HG03520 (cell line): ENCODE data around the gene PTPN9.
"Not testable (repeated sequence)": the region's sequence is repeated elsewhere in the genome, so short reads cannot be mapped to it uniquely, and the experiment has no call there.

ENCODE experiments used
- ATAC-seq: cut with Tn5 transposase; IDR thresholded peaks from one replicate; pipeline ENCODE4 v1.9.1; 2021; ENCODE audit warnings: mild to moderate bottlenecking, moderate library complexity; ENCODE audit not compliant: unreplicated experiment

The PTPN9 gene

GRCh38 chr15:75454471-75455378, 124.4 kb downstream of the PTPN9 start:
- no peak for ATAC-seq

- peak; percentile 25 for ATAC-seq
Measured at GRCh38 chr15:75453703-75454470, 125.2 kb downstream of the PTPN9 start.

- no peak for ATAC-seq
Measured at GRCh38 chr15:75452865-75453702, 126.0 kb downstream of the PTPN9 start.

- ATAC-seq, result no peak
Measured at GRCh38 chr15:75452364-75452864, 126.7 kb downstream of the PTPN9 start.

GRCh38 chr15:75451674-75452363, 127.3 kb downstream of the PTPN9 start, which contains the start of gene SIN3A:
SIN3A (minus strand) TSS chr15:75451690; CDS start chr15:75430375, 21,315 bp downstream.
- ATAC-seq, result peak; percentile 42

GRCh38 chr15:75451202-75451673, 127.9 kb downstream of the PTPN9 start:
- ATAC-seq, result no peak

- ATAC-seq, result no peak
Measured at GRCh38 chr15:75450307-75451201, 128.6 kb downstream of the PTPN9 start.

- no peak for ATAC-seq
Measured at GRCh38 chr15:75449585-75450306, 129.4 kb downstream of the PTPN9 start.

GRCh38 chr15:75448171-75448570, 130.9 kb downstream of the PTPN9 start:
- not testable (repeated sequence) for ATAC-seq

GRCh38 chr15:75446151-75446550, 133.0 kb downstream of the PTPN9 start:
- ATAC-seq, result no peak

GRCh38 chr15:75445324-75445723, 133.8 kb downstream of the PTPN9 start:
- not testable (repeated sequence) for ATAC-seq

GRCh38 chr15:75443972-75444453, 135.1 kb downstream of the PTPN9 start:
- not testable (repeated sequence) for ATAC-seq

GRCh38 chr15:75437721-75438120, 141.4 kb downstream of the PTPN9 start:
- no peak for ATAC-seq

GRCh38 chr15:75436881-75437280, 142.2 kb downstream of the PTPN9 start:
- no peak for ATAC-seq

- no peak for ATAC-seq
Measured at GRCh38 chr15:75431682-75432081, 147.4 kb downstream of the PTPN9 start.

- no peak for ATAC-seq
Measured at GRCh38 chr15:75431270-75431669, 147.8 kb downstream of the PTPN9 start.

- ATAC-seq, result no peak
Measured at GRCh38 chr15:75430259-75430658, 148.9 kb downstream of the PTPN9 start.

GRCh38 chr15:75428152-75428551, 151.0 kb downstream of the PTPN9 start:
- ATAC-seq, result no peak
